GM18520 (cell line): ENCODE measurements around the gene POLA1.

ENCODE experiments used
- ATAC-seq: cut with Tn5 transposase; IDR thresholded peaks from one replicate; pipeline ENCODE4 v1.9.1; 2021; ENCODE audit not compliant: unreplicated experiment

POLA1 gene

GRCh38 chrX:24961809-24962208, 268.1 kb downstream of the POLA1 start:
- no peak for ATAC-seq

- ATAC-seq = no peak
Observed at GRCh38 chrX:24963823-24964222, 270.1 kb downstream of the POLA1 start.

- ATAC-seq = no peak
Observed at GRCh38 chrX:24965372-24965771, 271.7 kb downstream of the POLA1 start.

GRCh38 chrX:24969812-24970211, 276.1 kb downstream of the POLA1 start:
- no peak for ATAC-seq

- ATAC-seq = no peak
Observed at GRCh38 chrX:24979081-24979480, 285.4 kb downstream of the POLA1 start.

GRCh38 chrX:24981030-24981429, 287.3 kb downstream of the POLA1 start:
- no peak for ATAC-seq

DNA sequence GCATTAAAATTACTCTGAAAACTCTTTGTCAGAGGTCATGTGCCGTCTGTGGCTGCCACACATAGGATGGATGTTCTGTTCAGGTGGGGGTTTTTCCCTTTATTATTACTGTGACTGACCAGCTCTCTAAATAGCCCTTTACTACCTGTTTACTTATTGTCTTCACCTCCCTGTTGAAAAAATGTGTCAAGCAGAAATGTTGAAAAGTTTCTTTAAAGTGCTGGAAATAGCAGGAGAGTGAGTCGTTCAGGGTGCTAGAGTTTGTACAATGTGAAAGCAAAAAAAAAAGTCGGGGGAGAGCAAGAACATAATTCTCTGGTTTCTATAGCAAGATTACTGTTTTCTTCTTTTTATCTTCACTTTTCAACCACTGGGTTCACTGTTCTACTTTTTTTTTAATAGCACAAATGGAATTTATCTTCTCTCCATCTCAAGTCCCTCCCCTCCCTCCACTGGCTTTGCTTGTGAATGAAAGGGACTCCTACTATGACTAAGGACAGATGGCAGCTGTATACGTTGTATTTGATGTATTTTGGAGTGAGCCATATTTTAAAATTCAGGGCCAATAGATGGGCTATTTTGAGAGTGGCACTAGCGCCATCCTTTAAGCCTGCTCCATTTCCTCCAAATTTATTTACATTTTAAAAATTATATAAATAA, 288.7 kb downstream of the POLA1 start:
- ATAC-seq = no peak

DNA sequence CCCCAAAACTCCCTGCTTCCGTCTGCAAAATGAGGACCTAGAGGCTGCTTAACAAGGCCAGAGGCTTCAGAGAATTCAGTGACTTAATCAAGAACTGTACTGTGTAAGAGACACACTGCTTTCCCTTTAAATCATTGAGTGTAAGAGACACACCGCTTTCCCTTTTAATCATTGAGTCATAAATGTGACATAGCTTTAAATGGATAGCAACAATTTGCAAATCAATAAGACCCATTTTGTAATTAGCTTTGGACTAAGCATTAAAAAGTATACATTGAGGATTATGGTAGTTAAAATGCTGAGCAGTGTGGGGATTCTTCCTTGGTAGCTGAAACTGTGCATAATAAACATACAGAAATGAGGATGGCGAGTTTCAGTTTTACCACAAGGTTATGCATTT, 290.2 kb downstream of the POLA1 start:
- no peak for ATAC-seq

DNA sequence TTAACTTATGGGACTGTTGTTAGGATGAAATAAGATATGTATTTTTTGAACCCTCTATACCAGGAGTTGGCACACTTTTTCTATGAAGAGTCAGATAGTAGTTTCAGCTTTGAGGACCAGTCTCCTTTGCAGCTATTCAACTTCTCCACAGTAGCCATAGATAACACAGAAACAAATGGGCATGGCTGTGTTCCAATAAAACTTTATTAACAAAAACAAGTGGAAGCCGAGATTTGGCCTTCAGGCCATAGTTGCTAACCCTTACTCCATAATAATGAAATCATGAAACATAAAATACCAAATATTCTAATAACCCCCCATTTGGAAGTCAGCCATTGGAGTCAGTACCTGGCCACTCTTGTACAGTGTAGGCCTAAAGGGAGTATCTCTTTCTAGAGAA, 291.4 kb downstream of the POLA1 start:
- no peak for ATAC-seq

DNA sequence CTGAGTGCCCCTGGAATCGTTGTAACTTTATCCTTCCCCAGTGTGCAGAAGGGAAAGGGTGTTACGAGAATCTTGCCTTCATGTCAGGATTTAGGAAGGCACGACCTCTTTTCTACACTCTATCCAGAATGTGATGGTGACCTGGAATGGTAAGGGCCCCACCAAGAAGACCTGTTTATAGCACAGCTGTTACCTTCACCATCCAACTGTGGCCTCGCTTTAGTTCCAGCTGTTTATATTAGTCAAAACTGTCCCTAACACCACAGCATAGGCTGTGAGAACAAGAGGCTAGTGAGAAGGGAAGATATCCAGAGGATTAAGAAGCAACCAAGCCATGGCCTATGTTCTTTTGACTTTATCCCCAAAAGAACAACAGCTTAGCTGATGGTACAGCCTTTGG, 294.0 kb downstream of the POLA1 start:
- ATAC-seq = no peak

- no peak for ATAC-seq
Observed at GRCh38 chrX:24988314-24988713, 294.6 kb downstream of the POLA1 start.

DNA sequence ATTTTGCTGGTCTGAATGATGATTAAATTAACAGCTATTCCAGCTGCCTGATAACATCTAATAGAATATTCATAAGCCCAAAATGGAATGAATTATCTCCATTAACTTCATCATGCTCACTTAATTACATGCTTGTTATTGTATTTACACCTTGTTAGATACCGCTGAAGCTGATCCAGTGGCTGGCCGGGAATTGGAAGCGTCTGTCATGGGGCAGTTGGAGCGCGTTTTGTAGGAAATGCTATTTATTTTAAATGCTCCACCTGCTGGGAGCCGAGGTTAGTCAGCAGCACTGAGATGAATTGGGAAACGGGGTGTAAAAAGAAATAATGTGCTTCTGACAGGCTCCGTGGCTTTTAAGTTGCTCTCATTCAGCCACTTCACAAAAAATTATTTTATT, 296.8 kb downstream of the POLA1 start:
- ATAC-seq = no peak

GRCh38 chrX:24993879-24994278, 300.2 kb downstream of the POLA1 start:
- ATAC-seq = no peak

DNA sequence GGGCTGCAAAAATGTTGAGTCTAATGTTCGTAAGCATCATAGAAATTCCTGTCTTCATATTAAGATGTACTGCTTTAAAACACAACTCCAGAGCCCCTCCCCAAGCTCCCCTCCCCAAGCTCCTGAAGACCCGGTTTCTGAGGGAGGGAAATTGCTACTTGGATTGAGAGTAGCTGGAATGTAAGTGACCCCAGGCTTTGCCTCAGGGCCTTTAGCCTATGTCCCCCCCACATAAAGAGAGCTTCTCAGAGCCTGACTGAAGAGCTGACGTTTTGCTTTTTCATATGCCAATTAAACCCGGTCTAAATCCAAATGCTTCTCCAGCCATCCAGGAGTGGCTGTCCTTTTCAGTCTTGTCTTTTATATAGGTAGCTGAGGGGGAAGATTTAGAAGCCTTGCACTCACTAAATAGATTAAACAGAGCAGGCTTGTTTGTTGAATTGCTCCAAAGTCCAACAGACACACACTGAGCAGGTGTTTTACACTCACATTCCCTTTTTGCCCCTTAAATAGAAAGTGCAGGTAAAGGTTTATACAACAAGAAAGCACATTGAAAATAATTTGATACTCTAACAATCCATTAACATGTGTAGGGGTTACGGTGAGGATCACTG, 302.5 kb downstream of the POLA1 start:
- ATAC-seq = no peak

GRCh38 chrX:24999511-24999910, 305.8 kb downstream of the POLA1 start:
- ATAC-seq = no peak

DNA sequence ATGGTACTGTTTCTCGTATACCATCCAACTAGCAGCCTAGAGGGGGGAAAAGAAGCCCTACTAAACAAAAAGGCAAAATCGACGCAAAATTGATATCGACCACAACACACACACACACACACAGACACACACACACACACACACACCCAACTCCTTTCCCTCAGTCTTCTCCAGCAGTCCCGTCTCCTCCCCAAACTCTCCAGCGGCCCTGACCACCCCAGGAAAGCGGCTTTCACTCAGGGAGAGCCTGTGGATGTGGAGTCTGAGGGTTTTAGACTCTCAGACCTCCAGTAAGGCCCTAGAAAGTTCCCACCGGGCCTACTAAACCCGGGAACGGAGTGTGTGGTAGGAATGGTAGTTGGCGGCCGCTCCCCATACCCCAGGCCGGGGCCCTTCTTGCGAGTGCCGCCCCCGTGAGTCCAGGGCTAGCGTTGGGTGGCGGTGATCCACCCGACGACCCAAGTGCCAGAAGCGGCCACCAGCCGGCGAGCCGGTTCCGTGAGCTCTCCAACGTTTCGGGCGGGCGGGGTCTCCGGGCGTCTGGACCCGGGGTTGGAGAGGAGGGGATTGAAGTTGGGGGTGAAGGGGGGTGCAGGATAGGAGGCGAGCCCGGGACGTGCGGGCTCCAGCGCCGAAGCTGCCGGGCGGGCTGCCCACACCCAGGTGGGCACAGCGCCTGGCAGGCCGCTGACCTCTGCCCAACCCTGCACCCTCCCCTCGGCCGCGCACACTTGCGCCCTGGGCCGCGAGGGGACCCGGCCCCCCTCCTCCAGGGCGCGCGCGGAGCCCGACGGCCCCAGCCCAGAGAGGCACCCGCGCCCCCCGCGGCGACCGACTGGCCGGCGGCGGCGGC, 308.3 kb downstream of the POLA1 start:
- ATAC-seq = no peak

GRCh38 chrX:25002661-25003020, 308.9 kb downstream of the POLA1 start:
- ATAC-seq = no peak

DNA sequence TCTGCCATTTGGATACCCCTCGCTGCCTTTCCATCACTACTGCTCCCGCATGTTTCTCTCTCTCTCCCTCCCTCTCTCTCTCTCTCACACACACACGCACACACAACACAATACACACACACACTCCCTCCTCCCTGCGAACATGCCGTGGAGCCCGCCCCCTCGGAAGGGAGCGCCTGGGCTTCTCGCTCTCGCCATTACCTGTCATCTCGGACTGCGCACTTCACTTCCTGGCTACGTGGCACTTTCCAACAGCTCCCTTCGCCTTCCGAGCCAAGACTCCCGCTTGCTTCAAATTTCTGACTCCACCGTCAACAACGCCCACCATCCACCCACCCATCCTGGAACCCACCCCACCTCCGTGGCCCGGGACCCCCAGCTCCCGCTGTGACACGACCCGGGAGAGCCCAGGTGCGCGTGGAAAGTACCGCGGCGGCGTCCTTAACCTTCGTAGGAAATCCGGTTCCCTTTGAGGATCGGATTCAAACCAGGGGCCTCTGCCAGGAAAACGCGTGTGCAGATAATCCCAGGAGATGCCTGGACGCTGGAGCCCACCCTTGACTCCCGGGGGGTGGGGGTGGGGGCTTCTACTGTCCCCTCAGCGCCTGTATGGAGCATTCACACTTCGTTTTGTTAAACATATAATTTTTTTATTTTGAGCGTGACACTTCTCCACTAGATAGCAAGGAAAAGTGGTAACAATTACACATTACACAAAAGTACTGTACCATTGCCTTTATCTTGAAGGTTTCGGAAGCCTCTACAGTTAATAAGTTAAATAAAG, 309.5 kb downstream of the POLA1 start:
- no peak for ATAC-seq

GRCh38 chrX:25004040-25004439, 310.3 kb downstream of the POLA1 start:
- no peak for ATAC-seq

DNA sequence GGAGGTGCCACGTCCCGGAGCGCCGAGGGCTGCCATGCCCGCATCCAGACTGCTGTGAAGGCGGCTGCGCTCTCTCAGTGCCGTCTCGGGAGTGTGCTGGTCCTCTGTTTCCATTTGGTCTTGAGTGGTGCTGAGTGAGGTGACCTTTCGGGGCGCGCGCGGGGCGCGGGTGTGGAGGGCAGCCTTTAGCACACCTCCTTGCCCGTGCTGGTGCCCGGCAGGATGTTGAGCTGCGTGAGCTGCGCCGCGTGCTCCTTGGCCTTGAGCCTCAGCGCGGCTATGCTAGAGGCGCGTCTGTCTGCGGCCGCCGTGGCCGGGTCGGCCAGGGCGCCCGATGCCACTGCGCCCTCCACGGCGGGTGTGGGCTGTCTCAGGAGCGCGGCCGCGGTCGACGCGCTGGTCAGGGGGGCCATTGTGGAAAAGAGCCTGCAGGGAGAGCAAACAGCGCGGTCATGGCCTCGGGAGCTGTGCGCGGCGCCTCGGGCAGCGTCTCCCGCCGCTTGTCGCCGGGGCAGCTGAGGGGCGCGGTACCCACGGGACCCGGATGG, 310.8 kb downstream of the POLA1 start:
- ATAC-seq = no peak

DNA sequence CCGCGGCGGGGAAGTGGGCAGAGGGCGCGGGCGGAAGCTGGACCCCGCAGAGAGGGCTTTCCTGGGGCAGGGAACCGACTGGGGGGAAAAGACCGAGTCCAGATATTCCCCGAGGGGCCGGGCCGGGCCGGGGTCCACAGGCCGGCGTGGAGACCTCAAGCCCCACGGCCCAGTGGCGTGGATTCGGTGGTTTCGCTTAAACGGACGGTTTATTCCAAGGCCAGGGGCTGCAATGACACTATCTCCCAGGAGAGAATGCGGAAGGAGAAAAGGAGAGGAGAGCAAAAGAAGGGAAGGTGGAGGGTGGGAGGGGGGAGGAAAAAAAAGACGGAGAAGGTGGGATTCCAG, 311.3 kb downstream of the POLA1 start:
- ATAC-seq = no peak
